ENCODE data around the gene PITPNC1. TPM values are rescaled to one million over a fixed set of nuclear protein-coding genes. Genes with fewer than 3 reads are reported as not detected.
"Not testable (repeated sequence)": the region's sequence is repeated elsewhere in the genome, so short reads cannot be mapped to it uniquely, and the experiment has no call there.

The PITPNC1 gene
- total RNA-seq, 1 donor from 2014 or later = 13.0 TPM

DNA sequence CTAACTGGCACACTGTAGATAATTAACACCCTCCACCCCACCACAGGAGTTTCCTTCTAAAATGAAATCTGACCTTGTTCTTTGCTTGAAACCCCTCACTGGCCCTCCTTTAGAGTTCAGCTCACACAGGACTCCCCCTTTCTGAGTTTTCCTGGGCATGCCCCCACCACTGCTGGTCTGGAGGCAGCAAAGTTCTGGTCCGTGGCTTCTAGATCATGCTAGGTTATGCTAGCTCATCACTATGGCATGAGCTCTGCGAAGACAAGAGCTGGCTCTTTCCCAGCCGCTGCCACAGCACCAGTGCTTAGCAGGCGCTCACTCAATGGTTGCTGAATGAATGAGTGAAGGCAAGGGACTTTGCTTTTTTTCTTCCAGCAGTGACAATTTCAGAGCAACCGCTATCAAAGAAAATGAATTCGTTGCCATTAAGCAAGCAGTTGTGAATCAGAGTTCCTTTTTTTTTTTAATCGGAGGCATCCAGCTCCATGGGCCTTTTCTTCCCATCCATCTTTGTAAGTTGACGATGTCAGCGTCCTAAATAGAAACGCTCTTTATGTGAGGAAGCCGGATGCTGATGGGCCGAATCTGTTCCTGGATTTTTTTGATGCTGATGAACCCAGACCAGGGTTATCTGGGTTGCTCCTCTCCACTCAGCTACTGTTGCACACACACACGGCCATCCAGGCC, 259.9 kb downstream of the PITPNC1 start:
- no peak for DNase-seq (ENCODE audit: extremely low read depth, low read depth, low spot score)

DNA sequence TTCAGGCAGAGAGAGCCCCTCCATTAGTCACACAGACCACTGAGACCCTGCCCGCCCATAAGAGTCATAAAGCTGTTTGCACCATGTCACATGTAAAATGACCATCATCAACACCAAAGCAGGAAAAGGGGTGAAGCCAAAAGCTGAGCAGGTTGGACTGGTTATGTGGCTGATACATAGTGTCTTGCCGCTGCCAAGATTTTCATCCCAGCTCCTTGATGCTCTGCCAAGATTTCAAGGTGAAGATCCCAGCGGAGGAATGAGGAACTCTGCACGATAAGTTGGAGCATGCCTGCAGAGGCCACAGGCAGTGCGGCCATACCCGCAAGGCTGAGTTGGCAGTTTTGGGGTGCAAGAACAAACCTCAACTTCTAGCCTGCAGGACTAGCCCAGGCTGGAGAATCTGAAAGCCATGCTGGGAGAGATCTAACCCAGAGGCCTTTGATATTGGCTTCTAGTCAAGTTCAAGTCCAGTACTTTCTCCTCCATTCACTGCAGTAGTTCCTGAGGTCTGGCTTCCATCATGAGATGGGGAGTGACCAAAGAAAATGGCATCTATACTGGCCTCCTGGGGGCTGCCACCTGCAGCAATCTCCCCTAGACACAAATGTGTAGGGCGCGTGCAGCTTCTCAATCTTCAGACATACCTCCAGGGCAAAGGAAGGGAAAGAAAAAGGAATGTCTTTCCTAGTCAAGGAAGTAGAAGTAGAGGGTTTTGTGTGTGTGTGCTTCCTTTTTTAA, 261.0 kb downstream of the PITPNC1 start:
- DNase-seq (ENCODE audit: extremely low read depth, low read depth, low spot score) = no peak

DNA sequence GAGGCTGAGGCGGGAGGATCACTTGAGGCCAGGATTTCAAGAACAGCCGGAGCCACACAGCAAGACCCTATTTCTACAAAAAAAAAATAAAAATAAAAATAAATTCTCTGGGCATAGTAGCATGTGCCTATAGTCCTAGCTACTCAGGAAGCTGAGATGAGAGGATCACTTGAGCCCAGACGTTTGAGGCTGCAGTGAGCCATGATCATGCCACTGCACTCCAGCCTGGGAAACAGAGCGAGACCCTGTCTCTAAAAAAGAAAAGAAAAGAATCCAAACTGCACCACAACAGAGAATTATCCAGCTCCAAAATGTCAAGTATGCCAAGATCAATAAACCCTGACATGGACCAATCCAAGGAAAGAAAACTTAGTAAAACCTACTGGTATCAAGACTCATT, 261.8 kb downstream of the PITPNC1 start:
- DNase-seq (ENCODE audit: extremely low read depth, low read depth, low spot score) = no peak

DNA sequence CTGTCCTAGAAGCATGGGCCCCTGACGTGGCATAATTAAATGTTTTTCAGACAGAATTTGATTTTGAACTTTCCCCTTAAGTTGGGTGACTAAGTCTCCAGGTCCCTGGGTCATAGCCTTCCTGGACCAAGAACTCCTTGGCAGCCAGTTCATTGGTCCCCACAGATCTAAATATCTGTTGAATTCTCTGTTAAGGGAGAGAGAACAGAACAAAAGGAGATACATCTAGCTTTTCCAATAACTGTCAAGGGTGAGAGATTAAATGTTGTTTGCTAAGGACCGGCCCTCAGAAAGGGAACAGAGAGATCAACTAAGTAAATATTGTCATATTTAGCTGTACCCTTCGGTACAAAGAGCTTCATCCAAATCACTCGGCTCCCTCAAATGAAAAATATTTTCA, 262.5 kb downstream of the PITPNC1 start:
- no peak for DNase-seq (ENCODE audit: extremely low read depth, low read depth, low spot score)

DNA sequence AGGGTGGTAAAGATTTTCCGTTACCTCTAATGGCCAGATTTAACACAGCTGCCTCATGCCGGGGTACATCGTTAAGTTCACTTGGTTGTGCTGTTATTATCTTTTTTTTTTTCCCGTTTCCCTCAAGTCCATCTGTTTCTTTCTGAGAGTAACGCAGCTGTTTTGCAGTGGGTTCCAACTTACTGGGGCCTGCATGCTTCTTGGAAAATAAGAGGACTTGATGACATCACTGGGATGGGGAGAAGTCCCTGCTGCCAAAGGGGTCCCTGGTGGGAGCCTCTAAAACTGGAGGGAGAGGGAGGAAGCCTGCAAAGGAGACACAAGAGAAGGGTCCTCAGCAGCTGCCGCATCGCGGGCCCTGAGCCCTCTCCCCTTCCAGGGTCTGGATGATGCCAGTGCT, 262.9 kb downstream of the PITPNC1 start:
- no peak for DNase-seq (ENCODE audit: extremely low read depth, low read depth, low spot score)

DNA sequence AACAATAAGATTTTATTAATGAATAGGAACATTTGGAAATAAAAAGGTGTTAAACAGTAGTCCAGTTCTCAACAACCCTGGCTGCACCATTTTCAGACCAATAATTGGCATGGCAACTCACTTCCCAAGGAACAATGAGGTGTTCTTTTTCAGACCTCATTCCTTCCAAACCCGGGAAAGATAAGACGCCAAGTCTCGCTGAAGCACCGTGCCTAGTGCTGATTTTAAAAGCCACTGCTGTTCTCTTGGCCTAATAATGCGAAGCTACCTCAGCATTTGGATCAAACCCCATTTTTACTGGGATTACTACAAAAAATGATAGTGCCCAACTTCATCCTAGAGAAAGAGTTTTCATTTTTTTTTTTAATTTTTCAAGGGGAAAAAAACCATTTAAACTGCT, 265.4 kb downstream of the PITPNC1 start:
- DNase-seq (ENCODE audit: extremely low read depth, low read depth, low spot score) = no peak

DNA sequence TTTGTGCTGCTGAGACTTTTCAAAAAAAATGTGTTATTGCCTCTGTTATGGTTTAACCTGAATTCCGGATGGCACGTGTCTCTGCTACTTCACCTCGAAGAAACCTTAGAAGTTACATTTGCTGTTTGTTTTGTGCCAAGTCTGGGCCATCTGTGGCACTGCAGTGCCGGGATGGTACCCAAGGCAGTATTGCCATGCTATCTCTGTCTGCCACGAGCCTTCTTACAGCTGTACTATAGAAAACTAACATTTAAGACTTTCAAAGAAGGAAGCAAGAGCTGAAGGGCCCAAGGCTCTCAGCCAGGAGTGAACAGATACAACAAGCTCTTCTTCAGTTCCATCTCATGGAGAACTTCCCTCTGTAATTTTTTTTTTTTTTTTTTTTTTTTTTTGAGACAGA, 267.0 kb downstream of the PITPNC1 start:
- no peak for DNase-seq (ENCODE audit: extremely low read depth, low read depth, low spot score)

DNA sequence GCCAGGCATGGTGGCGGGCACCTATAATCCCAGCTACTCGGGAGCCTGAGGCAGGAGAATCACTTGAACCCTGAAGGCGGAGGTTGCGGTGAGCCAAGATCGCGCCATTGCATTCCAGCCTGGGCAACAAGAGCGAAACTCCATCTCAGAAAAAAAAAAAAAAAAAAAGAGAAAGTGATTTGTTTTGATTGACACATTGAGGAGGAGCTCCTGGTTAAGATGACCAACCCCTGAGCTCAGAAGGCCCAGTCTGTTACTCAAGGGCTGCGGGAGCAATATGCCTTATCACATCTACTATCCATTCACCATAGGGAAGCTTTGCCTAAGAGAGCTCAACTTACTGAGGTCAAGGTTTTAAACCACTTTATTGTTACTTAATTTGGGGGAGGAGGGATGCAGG, 268.1 kb downstream of the PITPNC1 start:
- DNase-seq (ENCODE audit: extremely low read depth, low read depth, low spot score) = not testable (repeated sequence)

DNA sequence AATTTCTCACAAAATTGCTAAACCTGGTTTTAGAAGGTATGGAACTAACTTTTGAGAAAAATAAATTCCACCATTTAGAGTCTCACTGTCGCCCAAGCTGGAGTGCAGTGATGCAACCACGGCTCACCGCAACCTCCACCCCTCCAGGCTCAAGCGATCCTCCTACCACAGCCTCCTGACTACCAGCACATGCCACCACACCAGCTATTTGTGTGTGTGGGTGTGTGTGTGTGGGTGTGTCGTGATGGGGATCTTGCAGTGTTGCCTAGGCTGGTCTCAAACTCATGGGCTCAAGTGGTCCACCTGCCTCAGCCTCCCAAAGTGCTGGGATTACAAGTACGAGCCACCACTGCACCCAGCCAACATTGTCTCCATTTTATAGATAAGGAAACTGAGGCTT, 269.4 kb downstream of the PITPNC1 start:
- no peak for DNase-seq (ENCODE audit: extremely low read depth, low read depth, low spot score)

DNA sequence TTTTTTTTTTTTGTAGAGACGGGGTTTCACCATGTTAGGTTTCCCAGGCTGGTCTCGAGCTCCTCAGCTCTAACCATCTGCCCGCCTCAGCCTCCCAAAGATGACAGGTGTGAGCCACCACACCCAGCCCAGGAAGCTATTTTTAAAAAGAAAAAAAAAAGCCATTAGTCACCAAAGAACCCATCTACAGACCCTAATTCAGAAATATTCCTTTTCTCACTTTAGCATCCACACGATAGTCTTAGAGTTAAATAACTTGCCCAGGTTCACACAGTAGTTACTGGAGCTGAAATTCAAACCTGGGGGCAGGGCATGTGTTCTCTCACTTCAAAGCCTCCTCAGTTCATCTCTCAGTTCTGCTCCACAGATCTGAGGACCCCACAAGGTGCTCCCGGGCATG, 270.4 kb downstream of the PITPNC1 start:
- no peak for DNase-seq (ENCODE audit: extremely low read depth, low read depth, low spot score)

DNA sequence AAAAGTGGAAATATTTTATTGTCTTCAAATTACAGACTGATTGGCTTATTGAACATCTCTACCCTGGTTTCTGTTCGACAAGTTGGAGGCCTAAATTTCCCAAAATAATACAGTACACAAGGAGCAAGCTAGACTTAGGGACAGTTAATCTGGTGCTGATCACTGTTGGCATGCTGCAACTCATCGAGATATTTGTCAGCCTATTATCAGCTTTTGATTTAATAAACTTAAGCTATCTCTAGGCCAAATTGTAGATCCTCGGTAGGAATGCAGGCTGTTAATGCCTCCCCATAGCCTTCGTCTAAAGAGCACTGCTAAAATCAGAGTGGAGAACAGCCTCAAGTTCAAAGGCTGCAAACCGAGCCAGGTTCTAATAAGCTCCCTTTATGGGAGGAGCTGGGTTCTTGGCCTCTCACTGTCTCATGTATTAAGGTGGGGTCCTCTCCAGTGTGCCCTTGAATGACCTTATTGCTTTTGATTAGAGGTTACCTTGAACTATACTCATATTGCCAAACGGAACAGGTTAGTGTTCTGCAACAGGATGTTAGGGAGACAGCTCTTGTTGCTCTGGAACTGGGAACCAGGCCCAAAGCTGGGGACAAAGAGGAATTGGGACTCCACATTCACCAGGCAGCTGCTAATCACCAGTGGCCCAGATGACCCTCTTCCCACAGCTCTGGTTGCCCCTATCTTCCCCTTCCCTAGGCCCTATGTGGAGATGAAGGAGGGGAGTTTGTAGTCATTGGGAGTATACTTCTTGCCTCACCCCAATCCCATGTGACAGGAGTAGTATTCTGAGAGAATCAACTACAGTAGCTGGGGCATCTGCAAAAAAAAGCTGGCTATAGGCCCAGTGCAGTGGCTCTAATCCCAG, 271.2 kb downstream of the PITPNC1 start:
- no peak for DNase-seq (ENCODE audit: extremely low read depth, low read depth, low spot score)

DNA sequence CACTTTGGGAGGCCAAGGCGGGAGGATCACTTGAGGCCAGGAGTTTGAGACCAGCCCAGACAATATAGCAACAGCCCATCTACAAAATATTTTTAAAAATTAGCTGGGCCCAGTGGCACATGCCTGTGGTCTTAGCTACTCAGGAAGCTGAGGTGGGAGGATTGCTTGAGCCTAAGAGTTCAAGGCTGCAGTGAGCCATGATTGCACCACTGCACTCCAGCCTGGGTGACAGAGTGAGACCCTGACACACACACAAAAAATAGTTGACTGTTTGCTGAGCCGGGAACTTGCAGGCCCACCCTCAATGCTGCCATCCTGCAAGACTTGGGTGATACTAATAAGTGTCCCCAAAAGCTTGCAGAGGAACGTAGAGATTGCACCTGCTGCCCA, 271.8 kb downstream of the PITPNC1 start:
- DNase-seq (ENCODE audit: extremely low read depth, low read depth, low spot score) = not testable (repeated sequence)

DNA sequence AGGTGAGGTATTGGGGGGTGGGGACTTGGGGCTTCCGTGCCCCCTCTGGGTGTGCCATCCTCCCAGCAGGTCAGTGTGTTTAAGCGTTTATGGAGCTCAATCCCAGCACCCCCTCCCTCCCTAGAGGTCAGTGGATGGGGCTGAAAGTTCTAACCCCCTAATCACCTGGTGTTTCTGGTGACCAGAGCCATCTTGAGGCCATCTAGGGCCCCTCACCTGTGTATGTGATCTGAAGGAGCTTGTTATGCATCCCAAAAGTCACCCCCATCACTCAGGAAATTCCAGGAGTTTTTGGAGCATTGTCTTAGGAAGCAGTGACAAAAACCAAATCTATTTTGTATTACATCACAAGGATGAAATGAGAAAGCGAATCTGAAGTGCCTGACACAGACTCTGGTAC, 272.8 kb downstream of the PITPNC1 start:
- no peak for DNase-seq (ENCODE audit: extremely low read depth, low read depth, low spot score)

DNA sequence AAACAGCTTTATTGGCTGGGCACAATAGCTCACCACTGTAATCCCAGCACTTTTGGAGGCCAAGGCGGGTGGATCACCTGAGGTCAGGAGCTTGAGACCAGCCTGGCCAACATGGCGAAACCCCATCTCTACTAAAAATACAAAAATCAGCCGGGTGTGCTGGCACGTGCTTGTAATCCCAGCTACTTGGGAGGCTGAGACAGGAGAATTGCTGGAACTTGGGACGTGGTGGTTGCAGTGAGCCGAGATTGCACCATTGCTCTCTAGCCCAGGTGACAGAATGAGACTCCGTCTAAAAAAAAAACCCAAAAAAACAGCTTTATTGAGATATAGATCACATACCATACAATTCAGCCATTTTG, 274.1 kb downstream of the PITPNC1 start:
- not testable (repeated sequence) for DNase-seq (ENCODE audit: extremely low read depth, low read depth, low spot score)

DNA sequence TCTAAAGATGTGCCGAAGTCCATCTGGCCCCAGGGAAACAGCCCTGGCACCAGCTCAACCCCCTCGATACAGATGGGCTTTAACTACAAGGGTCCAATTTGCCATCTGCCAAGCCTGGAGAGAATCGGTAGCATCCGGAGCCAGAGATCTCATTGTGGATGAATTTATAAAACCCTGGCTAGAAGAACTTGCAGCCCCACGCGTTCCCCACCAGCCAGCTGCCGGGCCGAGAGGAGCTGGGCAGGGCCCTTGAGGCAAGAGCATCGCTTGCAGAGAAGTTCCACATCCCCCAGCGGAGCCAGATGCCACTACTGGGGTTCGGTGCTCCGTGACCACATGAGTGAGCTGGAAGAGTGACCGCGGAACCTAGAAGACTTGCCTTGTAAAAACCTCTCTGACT, 275.4 kb downstream of the PITPNC1 start:
- DNase-seq (ENCODE audit: extremely low read depth, low read depth, low spot score) = no peak

DNA sequence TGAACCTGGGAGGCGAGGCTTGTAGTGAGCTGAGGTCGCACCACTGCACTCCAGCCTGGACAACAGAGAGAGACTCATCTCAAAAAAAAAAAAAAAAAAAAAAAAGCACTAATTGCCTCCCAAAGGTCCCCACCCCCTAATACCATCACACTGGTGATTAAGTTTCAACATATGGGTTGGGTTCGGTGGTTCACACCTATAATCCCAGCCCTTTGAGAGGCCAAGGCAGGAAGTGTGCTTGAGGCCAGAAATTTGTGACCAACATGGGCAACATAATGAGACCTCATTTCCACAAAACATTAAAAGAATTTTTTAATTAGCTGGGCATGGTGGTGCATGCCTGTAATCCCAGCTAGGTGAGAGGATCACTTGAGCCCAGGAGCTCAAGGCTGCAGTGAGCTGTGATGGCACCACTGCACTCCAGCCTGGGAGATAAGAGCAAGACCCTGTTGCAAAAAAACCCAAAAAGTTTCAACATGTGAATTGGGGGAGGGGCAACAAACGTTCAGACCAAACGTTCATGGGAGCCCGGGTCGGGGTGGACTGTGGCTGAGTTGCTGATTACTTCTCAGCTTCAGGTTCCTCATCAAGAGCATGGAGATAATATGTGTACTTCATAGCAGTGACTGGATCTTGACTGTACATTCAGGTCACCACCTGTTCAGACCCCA, 278.5 kb downstream of the PITPNC1 start:
- DNase-seq (ENCODE audit: extremely low read depth, low read depth, low spot score) = no peak

DNA sequence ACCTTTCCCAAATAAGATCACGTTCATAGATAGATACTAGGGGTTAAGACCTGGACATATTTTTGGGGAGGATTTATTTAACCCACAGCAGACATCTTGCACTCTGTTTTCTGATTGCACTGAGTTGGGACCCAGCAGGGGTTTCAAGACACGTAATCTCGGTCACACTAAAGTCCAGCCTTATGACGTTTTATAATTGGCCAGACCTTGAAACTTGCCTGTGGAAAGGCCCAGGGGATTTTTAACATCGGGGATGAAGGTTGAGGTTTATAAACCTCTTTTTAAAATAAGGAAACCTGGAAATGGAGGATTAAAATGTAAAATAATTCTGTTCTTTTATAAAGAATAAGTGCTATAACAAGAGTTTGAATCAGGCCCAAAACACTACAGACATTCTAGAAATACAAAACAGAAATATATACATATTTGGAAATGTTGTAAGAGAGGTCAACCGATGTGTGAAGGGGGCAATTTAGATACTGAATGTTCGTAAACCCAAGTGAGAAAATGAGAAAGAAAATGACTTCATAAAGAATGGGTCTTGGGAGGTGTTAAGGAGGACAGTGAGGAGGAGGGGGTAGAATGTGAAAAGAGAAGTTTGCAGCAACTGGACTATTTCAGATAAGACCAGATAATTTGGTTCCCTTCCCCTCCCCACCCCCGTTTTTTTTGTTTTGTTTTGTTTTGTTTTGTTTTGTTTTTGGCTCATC, 279.6 kb downstream of the PITPNC1 start:
- DNase-seq (ENCODE audit: extremely low read depth, low read depth, low spot score) = no peak

DNA sequence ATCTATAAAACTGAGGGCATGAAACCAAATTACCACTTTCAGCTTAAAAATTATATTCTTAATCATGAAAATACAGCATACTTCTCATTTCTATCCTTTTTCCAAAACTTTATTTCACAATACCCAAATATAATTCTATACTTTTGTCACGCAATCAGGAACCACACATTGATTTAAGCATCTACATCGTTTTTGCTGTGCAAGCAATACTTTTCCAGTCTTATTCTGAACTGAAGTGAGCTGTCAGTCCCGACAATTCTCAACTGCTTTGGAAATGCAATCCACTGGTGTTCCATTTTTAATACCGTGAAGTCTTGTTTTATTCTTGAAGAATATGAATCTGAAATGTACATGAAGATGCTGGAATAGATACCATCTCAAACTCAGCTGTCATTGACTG, 280.5 kb downstream of the PITPNC1 start:
- DNase-seq (ENCODE audit: extremely low read depth, low read depth, low spot score) = no peak

DNA sequence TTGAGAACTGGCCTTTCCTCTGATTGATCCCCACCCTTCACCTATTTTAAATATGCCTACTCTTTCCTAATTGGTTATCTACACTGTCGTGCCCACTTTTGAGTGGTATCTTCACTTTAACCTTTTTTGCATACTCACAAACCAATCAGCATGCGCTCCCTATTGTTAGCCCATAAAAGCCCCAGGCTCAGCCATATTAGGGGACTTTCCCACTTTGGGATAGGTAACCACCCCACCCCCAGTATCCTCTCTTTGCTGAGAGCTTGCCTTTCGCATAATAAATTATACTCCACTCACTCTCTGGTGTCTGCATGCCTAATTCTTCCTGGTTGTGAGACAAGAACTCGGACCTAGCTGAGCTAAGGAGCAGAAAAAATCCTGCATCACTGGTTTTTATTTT, 281.2 kb downstream of the PITPNC1 start:
- no peak for DNase-seq (ENCODE audit: extremely low read depth, low read depth, low spot score)

DNA sequence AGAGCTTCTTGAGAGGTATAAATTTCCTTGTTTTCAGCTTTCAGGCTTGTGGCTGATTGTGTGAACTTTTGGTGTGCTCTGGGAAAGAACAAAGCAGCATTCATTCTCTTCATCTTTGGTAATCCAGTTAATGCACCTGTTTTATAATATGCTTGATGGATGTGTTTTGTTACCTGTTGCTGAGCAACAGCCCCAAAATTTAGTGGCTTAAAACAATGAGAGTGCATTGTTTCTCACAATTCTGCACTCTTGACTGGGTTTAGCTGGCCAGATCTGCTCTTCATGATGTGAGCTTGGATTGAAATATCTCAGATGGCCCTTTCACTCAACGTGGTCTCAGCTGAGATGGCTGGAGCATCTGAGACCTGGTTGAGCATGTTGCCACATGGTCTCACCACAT, 281.9 kb downstream of the PITPNC1 start:
- DNase-seq (ENCODE audit: extremely low read depth, low read depth, low spot score) = no peak

DNA sequence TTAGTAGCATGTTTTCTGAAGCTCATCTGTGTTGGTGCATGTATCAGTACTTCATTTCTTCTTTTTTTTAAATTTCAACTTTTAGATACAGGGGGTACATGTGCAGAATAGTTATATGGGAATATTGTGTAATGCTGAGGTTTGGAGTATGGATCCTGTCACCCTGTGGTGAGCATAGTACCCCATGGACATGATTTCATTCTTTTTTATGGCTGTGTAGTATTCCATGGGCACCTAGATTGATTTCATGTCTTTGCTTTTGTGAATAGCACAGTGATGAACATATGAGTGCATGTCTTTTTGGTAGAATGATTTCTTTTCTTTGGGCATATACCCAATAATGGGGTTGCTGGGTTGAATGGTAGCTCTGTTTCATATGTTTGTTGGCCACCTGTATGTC, 285.6 kb downstream of the PITPNC1 start:
- DNase-seq (ENCODE audit: extremely low read depth, low read depth, low spot score) = no peak

Measured in glomerular endothelial cell (primary cell).